Measurements from ENCODE around the gene GABRG3.

DNA sequence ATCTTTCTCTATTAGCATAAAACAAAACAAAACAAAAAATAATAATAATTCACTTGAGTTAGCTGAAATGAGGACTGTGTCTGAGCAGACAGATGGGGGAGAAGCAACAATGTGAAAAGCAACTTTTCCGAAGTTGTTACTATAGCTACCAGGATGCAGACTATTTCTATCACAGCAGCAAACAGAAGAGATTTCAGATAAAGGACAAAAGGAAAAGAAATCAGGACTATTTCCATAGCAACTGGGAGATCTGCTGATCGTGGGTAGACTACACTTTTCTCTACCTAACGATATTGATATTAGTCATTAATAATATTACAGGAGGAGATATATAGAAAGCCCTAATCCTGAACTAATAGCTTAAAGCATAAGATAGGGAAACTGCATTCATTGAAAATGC is 321.7 kb downstream of the GABRG3 start:
- TF ChIP-seq, protein P1, sequence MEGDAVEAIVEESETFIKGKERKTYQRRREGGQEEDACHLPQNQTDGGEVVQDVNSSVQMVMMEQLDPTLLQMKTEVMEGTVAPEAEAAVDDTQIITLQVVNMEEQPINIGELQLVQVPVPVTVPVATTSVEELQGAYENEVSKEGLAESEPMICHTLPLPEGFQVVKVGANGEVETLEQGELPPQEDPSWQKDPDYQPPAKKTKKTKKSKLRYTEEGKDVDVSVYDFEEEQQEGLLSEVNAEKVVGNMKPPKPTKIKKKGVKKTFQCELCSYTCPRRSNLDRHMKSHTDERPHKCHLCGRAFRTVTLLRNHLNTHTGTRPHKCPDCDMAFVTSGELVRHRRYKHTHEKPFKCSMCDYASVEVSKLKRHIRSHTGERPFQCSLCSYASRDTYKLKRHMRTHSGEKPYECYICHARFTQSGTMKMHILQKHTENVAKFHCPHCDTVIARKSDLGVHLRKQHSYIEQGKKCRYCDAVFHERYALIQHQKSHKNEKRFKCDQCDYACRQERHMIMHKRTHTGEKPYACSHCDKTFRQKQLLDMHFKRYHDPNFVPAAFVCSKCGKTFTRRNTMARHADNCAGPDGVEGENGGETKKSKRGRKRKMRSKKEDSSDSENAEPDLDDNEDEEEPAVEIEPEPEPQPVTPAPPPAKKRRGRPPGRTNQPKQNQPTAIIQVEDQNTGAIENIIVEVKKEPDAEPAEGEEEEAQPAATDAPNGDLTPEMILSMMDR (IDR thresholded peaks at IDR 0.05), result no peak
- TF ChIP-seq KDM1A (IDR thresholded peaks at IDR 0.05; ENCODE audit: low read depth) (no peak), CBX2 (IDR thresholded peaks at IDR 0.05; ENCODE audit: borderline replicate concordance, low read depth) (no peak), EHF (CRISPR knock-in tag; IDR thresholded peaks at IDR 0.05) (no peak)
